ENCODE measurements around the gene KRT6B.

The KRT6B gene

DNA sequence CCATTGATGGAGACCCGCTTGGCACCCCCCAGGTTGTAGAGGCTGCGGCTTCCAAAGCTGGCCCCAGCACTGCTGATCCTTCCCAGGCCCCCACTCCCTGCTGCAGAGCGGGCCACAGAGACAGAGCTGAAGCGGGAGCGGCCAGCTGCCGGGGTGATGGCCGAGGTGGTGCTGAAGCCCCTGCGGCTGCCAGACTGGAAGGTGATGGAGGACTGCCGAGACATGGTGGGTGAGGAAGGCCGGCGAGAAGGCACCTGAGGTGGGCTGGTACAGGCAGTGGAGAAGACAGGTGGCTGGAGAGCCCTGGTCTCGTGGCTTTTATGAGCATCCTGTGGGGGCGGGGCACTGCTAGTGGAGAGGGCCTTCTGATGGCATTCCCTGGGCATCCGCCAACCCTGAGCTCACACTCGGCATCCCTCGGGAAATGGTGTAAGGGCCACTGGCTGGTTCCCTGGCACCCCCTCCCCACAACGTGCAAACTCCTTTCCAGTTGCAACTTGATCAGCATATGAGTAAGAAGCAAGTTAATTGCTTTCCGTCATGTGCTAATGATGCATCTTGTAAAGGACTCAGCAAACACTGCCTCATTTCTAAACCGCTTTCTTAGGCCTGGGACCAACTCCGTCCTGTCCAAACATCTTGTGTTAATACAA is 17.7 kb downstream of the KRT6B start, which contains the start of gene KRT75 (continued):
- TF ChIP-seq, protein P1, sequence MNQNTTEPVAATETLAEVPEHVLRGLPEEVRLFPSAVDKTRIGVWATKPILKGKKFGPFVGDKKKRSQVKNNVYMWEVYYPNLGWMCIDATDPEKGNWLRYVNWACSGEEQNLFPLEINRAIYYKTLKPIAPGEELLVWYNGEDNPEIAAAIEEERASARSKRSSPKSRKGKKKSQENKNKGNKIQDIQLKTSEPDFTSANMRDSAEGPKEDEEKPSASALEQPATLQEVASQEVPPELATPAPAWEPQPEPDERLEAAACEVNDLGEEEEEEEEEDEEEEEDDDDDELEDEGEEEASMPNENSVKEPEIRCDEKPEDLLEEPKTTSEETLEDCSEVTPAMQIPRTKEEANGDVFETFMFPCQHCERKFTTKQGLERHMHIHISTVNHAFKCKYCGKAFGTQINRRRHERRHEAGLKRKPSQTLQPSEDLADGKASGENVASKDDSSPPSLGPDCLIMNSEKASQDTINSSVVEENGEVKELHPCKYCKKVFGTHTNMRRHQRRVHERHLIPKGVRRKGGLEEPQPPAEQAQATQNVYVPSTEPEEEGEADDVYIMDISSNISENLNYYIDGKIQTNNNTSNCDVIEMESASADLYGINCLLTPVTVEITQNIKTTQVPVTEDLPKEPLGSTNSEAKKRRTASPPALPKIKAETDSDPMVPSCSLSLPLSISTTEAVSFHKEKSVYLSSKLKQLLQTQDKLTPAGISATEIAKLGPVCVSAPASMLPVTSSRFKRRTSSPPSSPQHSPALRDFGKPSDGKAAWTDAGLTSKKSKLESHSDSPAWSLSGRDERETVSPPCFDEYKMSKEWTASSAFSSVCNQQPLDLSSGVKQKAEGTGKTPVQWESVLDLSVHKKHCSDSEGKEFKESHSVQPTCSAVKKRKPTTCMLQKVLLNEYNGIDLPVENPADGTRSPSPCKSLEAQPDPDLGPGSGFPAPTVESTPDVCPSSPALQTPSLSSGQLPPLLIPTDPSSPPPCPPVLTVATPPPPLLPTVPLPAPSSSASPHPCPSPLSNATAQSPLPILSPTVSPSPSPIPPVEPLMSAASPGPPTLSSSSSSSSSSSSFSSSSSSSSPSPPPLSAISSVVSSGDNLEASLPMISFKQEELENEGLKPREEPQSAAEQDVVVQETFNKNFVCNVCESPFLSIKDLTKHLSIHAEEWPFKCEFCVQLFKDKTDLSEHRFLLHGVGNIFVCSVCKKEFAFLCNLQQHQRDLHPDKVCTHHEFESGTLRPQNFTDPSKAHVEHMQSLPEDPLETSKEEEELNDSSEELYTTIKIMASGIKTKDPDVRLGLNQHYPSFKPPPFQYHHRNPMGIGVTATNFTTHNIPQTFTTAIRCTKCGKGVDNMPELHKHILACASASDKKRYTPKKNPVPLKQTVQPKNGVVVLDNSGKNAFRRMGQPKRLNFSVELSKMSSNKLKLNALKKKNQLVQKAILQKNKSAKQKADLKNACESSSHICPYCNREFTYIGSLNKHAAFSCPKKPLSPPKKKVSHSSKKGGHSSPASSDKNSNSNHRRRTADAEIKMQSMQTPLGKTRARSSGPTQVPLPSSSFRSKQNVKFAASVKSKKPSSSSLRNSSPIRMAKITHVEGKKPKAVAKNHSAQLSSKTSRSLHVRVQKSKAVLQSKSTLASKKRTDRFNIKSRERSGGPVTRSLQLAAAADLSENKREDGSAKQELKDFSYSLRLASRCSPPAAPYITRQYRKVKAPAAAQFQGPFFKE (tag by site-specific recombination; IDR thresholded peaks at IDR 0.05; ENCODE audit: borderline replicate concordance) = no peak
- TF ChIP-seq ZNF777 (tag by site-specific recombination; IDR thresholded peaks at IDR 0.05; ENCODE audit: borderline replicate concordance) (no peak), ZNF670 (tag by site-specific recombination; IDR thresholded peaks at IDR 0.05; ENCODE audit: low read depth) (no peak), ZNF132 (tag by site-specific recombination; IDR thresholded peaks at IDR 0.05; ENCODE audit: borderline replicate concordance) (no peak), ZNF354C (tag by site-specific recombination; IDR thresholded peaks at IDR 0.05; ENCODE audit: borderline replicate concordance, low read depth) (no peak), TCF7L2 (IDR thresholded peaks at IDR 0.05; ENCODE audit: borderline replicate concordance, low read depth, low read length) (no peak), ZNF433 (tag by site-specific recombination; IDR thresholded peaks at IDR 0.05; ENCODE audit: low read depth) (no peak), ZBTB20 (tag by site-specific recombination; IDR thresholded peaks at IDR 0.05) (peak; percentile 68), ZNF624 (tag by site-specific recombination; IDR thresholded peaks at IDR 0.05) (no peak), ZNF747 (tag by site-specific recombination; IDR thresholded peaks at IDR 0.05) (no peak), SP2 (tag by site-specific recombination; IDR thresholded peaks at IDR 0.05) (peak; percentile 22; the same call in 1 of the 2 replicates), ZNF48 (tag by site-specific recombination; IDR thresholded peaks at IDR 0.05) (no peak), SCRT1 (tag by site-specific recombination; IDR thresholded peaks at IDR 0.05; ENCODE audit: borderline replicate concordance) (no peak), ZNF140 (tag by site-specific recombination; IDR thresholded peaks at IDR 0.05) (no peak), ZNF792 (tag by site-specific recombination; IDR thresholded peaks at IDR 0.05) (no peak), ZNF302 (tag by site-specific recombination; IDR thresholded peaks at IDR 0.05; ENCODE audit: low read depth) (no peak), ZNF768 (tag by site-specific recombination; IDR thresholded peaks at IDR 0.05) (no peak), ZNF169 (tag by site-specific recombination; IDR thresholded peaks at IDR 0.05) (no peak), ZFP69B (tag by site-specific recombination; IDR thresholded peaks at IDR 0.05) (no peak), SETDB1 (IDR thresholded peaks at IDR 0.05; ENCODE audit: insufficient read length, low read length) (no peak), GLI4 (tag by site-specific recombination; IDR thresholded peaks at IDR 0.05) (no peak), ZNF529 (tag by site-specific recombination; IDR thresholded peaks at IDR 0.05; ENCODE audit: insufficient replicate concordance) (no peak)
- TF ChIP-seq, protein P2, sequence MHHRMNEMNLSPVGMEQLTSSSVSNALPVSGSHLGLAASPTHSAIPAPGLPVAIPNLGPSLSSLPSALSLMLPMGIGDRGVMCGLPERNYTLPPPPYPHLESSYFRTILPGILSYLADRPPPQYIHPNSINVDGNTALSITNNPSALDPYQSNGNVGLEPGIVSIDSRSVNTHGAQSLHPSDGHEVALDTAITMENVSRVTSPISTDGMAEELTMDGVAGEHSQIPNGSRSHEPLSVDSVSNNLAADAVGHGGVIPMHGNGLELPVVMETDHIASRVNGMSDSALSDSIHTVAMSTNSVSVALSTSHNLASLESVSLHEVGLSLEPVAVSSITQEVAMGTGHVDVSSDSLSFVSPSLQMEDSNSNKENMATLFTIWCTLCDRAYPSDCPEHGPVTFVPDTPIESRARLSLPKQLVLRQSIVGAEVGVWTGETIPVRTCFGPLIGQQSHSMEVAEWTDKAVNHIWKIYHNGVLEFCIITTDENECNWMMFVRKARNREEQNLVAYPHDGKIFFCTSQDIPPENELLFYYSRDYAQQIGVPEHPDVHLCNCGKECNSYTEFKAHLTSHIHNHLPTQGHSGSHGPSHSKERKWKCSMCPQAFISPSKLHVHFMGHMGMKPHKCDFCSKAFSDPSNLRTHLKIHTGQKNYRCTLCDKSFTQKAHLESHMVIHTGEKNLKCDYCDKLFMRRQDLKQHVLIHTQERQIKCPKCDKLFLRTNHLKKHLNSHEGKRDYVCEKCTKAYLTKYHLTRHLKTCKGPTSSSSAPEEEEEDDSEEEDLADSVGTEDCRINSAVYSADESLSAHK (tag by site-specific recombination; IDR thresholded peaks at IDR 0.05) = no peak
- TF ChIP-seq, protein P3, sequence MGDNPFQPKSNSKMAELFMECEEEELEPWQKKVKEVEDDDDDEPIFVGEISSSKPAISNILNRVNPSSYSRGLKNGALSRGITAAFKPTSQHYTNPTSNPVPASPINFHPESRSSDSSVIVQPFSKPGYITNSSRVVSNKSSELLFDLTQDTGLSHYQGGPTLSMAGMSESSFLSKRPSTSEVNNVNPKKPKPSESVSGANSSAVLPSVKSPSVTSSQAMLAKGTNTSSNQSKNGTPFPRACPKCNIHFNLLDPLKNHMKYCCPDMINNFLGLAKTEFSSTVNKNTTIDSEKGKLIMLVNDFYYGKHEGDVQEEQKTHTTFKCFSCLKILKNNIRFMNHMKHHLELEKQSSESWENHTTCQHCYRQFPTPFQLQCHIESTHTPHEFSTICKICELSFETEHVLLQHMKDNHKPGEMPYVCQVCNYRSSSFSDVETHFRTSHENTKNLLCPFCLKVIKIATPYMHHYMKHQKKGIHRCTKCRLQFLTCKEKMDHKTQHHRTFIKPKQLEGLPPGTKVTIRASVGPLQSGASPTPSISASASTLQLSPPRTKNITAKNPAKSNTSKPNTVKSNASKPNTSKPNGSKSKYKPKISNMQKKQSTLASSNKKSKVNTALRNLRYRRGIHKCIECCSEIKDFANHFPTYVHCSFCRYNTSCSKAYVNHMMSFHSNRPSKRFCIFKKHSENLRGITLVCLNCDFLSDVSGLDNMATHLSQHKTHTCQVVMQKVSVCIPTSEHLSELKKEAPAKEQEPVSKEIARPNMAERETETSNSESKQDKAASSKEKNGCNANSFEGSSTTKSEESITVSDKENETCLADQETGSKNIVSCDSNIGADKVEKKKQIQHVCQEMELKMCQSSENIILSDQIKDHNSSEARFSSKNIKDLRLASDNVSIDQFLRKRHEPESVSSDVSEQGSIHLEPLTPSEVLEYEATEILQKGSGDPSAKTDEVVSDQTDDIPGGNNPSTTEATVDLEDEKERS (tag by site-specific recombination; IDR thresholded peaks at IDR 0.05) = no peak
- TF ChIP-seq, protein P4, sequence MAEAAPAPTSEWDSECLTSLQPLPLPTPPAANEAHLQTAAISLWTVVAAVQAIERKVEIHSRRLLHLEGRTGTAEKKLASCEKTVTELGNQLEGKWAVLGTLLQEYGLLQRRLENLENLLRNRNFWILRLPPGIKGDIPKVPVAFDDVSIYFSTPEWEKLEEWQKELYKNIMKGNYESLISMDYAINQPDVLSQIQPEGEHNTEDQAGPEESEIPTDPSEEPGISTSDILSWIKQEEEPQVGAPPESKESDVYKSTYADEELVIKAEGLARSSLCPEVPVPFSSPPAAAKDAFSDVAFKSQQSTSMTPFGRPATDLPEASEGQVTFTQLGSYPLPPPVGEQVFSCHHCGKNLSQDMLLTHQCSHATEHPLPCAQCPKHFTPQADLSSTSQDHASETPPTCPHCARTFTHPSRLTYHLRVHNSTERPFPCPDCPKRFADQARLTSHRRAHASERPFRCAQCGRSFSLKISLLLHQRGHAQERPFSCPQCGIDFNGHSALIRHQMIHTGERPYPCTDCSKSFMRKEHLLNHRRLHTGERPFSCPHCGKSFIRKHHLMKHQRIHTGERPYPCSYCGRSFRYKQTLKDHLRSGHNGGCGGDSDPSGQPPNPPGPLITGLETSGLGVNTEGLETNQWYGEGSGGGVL (tag by site-specific recombination; IDR thresholded peaks at IDR 0.05) = peak; percentile 78
- TF ChIP-seq, protein P5, sequence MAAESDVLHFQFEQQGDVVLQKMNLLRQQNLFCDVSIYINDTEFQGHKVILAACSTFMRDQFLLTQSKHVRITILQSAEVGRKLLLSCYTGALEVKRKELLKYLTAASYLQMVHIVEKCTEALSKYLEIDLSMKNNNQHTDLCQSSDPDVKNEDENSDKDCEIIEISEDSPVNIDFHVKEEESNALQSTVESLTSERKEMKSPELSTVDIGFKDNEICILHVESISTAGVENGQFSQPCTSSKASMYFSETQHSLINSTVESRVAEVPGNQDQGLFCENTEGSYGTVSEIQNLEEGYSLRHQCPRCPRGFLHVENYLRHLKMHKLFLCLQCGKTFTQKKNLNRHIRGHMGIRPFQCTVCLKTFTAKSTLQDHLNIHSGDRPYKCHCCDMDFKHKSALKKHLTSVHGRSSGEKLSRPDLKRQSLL (tag by site-specific recombination; IDR thresholded peaks at IDR 0.05) = no peak

All from HEK293 (cell line).